Activated T-cell treated with anti-CD3 and anti-CD28 coated beads for 24 hours (primary cell): ENCODE results near the gene TPM4.
"Not testable (repeated sequence)": the region's sequence is repeated elsewhere in the genome, so short reads cannot be mapped to it uniquely, and the experiment has no call there.

Experiments
- DNase-seq: peaks from one replicate; pipeline ENCODE4 v3.0.0-alpha.2; 2020; ENCODE audit warnings: low read depth

TPM4 gene

DNA sequence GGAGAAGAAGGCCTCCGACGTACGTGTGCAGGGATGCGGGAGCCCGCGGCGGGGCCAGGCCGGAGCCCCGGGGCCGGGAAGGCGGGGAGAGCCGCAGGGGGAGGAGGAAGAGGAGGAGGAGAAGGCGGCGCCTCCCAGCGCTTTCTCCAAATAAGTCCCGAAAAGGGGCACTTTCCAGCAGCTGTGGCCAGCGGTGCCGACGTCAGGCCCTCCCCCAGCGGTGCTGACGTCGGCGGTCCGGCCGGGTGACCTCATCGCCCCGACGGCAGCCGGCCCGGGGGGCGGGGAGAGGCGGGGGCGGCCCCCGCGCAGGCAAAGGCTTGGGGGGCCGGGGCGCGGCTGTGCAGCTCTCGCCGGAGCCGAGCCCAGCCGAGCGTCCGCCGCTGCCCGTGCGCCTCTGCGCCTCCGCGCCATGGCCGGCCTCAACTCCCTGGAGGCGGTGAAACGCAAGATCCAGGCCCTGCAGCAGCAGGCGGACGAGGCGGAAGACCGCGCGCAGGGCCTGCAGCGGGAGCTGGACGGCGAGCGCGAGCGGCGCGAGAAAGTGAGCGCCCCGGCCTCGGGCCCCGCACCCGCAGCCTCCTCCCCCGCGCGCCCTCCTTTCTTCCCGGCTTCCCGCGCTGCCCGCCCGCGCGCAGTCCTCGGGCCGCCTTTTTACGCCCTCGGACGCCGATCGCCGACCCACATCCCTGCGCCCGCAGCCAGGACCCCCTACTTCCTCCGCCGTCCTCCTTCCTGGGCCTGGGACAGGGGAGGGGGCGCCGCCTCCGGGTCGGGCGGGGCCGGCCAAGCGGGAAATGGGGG is at the start of gene TPM4:
TSS of gene TPM4 (plus strand) at position 342 of the 804 bp plus-strand sequence. CDS start at position 413, 71 bp downstream.
- peak; percentile 80 for DNase-seq

DNA sequence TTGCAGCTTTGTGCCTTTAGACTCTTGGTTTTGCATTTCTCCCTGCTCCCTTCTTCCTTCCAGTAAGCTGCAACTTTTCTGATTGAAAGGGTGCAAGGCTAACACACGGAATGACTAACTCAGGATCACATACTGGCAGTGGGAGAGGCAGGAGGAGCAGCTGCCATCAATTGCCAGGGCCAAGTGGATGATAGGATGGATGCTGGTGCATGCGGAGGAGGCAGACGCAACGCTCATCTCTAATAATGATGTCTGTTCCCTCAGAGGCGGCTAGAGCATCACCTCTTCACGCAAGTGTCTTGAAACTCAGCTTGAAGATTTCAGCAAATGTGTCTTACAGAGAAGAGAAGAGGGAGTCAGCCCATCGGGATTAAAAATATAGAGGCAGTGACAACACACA is 49.5 kb upstream of the TPM4 start:
- no peak for DNase-seq

DNA sequence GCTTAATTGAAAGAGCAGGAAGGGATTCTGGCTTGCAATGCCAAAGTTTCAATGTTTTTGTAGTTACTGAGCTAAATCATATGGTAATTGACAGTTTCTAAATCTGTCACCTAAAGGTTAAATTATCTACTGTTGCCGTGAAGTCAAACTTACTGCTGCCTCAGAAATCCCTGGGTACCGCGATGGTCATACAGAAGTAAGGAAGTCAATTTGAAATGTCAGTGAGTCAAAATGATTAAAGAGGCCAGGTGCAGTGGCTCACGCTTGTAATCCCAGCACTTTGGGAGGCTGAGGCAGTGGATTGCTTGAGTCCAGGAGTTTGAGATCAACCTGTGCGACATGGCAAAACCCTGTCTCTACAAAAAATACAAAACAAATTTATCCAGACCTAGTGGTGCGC is 48.8 kb upstream of the TPM4 start:
- DNase-seq, result no peak

DNA sequence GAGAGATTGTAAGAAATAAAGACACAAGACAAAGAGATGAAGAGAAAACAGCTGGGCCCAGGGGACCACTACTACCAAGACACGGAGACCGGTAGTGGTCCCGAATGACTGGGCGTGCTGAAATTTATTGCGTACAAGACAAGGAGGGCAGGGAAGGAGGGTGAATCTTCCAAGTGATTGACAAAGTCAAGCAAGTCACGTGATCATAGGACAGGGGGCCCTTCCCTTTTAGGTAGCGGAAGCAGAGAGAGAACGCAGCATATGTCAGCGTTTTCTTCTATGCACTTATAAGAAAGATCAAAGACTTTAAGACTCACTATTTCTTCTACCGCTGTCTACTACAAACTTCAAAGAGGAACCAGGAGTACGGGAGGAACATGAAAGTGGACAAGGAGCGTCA is 46.1 kb upstream of the TPM4 start:
- not testable (repeated sequence) for DNase-seq

DNA sequence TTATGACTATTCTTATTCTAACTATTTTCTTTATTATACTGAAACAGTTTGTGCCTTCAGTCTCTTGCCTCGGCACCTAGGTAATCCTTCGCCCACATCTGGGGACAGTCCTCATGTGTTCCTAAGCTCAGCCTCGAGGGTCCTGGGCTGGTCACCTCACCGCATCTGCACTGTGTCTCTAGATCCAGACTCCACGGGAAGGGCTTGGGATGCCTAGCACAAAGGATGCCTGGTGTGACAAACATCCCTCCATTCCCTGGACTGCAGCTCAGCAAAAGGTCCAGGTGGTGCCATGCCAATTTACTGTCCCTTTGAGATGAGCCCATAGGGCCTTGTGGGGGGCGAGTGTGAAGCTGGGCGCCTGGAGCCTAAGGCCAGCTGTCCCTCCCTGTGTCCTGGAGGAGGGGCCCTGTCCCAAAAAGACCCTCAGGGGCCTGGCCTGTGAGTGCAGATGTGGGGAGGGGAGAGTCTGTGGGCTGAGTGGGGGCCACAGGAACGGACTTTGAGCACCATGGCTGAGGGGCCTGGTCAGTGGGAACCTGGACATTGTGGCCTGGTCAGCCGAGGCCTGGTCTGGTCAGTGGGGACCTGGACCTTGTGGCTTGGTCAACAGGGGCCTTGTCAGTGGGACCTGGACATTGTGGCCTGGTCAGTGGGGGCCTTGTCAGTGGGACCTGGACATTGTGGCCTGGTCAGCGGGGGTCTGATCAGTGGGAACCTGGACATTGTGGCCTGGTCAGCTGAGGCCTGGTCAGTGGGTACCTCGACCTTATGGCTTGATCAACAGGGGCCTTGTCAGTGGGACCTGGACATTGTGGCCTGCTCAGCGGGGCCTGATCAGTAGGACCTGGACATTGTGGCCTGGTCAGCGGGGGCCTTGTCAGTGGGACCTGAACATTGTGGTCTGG is 45.1 kb upstream of the TPM4 start:
- DNase-seq, result no peak

DNA sequence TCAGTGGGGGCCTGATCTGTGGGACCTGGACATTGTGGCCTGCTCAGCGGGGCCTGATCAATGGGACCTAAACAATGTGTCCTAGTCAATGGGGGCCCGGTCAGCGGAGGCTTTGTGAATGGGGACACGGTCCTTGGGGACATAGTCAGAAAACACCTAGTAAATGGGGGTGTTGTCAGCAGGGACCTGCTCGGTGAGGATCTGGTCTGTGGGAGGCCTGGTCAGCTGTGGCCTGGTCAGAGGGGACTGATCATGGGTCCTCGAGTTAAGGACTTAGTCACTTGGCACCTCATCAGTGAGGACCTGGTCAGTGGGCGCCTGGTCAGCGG is 44.5 kb upstream of the TPM4 start:
- no peak for DNase-seq

DNA sequence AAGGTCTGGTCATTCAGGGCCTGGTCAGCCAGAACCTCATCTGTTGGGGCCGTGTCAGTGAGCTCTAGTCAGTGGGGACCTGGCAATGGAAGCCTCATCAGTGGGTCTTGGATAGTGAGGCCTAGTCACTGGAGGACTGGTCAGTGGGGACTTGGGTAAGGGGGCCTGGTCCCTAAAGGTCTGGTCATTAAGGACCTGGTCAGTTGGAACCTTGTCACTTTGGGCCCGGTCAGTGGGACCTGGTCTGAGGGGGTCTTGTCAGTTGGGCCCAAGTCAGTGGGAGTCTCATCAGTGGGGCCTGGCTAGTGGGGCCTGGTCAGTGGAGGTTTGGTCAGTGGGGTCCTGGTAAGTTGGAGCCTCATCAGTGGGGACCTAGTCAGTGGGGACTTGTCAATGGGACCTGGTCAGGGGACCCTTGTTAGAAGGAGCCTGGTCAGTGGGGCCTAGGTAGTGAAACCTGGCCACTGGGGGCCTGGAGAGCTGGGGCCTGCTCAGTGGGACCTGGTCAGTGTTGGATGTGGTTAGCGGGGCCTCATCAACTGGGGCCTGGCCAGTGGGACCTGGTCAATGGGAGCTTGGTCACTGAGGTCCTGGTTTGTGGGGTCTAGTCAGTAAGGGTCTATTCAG is 43.7 kb upstream of the TPM4 start:
- DNase-seq, result no peak

DNA sequence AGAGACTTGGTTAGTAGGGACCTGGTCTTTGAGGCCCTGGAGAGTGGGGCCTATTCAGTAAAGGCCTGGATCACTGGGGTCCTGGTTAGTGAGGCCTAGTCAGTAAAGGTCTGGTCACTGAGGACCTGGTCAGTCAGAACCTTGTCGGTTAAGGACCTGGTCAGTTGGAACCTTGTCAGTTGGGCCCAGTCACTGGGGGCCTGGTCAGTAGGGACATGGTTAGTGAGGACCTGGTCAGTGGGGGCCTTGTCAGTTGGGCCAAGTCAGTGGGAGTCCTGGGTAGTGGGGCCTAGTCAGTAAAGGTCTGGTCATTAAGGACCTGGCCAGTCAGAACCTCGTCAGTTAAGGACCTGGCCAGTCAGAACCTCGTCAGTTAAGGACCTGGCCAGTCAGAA is 43.2 kb upstream of the TPM4 start:
- no peak for DNase-seq

DNA sequence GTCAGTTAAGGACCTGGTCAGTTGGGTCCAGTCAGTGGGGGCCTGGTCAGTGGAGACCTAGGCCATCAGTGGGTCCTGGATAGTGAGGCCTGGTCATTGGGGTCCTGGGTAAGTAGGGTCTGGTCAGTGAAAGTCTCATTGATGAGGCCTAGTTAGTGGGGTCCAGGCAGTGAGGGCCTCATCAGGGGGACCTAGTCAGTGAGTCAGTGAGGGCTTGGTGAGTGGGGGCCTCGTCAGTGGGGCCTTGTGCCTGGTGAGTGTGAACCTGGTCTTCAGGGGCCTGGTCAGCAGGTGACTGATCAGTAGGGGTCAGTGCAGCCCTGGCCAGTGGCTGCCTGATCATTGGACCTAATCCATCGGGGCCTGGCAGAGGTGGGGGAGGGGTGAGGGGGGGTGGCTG is 42.6 kb upstream of the TPM4 start:
- DNase-seq, result no peak

DNA sequence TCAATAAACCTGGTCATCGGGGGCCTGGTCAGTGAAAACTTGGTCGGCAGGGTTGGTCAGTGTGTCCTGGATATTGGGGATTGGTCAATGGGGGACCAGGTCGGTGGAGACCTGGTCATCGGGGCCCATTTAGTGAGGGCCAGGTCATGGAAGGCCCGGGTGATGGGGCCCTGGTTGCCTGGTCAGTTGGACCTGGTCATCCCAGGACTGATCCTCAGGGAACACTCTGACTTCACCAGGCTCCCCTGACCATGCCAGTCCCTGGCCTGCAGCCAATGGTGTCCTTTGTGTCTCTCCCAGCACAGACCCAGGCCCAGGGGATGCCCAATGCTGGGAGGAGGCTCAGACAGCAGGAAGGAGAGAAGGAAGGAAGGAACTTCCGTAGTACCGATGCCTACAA is 42.1 kb upstream of the TPM4 start:
- DNase-seq, result no peak

DNA sequence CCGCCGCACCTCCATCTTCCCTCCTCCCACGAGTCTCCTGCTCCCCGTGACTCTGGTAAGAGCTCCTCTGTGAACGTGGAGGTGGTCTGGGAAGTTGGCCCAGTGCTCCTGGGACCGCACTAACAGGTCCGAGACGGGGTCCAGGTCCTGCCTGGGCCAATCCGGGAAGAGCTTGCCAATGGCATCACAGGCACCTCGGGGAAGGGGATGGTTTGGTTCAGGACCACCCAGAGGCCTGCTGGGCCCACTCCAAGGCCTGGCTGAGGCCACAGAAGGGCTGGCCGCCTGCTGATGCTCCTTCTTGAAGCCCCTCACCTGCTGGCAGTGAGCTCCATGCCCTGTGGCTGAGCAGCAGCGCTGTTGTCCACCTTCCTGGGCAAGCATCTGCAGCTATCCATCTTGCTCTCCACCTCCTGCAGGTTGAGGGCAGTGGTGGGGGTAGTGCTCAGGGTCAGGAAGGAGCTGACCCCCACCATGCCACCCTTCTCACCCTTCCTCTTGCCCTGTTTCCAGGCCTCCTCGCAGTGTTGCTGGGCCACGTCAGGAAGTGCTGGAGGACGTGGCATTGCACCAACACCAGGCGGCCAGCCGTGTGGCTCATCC is 41.2 kb upstream of the TPM4 start:
- DNase-seq, result no peak

DNA sequence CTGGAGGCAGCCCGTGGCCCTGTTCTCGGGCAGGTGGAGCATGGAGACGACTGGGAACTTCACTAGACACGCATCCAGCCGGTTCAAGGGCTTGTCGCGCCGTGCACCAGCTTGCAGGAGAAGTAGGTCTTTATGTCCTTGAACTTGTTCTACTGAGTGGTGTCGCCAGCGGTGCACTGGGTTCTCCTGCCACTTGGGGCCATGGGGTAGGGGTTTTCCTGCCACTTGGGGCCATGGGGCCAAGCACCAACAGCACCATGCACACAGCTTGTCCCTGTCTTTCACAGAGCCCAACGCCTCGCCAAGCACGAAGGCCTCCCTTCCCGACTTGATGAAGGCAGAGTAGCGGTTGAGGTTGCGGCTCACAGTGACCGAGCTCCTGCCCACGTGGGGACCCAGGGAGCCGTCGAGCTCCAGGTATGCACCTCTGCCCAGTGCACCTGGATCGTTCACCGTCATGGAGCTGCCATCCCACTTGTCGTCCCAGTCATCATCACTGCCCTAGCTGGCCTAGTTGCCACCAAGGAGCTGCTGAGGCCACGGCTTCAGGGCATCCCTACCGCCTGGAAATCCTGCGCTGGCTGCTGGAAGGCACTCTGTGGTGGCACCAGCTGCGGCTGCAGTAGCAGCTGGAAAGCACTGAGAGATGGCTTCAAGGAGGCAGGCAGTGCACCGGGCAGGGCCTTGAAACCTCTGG is 40.5 kb upstream of the TPM4 start:
- DNase-seq, result no peak

DNA sequence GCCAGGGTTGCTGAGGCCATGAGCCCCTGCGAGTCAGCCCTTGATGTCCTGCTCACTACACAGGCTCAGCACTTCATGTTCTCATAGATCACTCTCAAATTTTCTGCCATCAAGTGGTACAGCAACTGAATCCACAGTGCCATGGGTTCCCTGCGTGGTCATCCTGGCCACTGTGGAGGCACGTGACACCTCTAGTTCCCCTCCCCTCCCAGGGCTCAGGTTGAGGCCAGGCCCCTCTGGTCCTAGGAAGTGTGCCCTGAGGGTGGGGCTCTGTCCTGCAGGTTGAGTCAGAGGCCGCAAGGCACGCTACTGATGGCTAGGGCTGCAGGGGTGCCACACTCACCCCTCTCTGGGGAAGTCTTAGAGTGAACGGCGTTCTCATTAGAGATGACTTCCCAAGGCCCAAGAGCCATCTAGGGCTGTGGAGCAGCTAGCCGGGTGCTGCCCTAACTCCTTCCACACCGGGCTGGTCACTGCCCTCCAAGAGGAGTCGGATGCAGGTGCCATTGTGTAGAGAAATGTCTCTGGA is 39.8 kb upstream of the TPM4 start:
- DNase-seq, result no peak

DNA sequence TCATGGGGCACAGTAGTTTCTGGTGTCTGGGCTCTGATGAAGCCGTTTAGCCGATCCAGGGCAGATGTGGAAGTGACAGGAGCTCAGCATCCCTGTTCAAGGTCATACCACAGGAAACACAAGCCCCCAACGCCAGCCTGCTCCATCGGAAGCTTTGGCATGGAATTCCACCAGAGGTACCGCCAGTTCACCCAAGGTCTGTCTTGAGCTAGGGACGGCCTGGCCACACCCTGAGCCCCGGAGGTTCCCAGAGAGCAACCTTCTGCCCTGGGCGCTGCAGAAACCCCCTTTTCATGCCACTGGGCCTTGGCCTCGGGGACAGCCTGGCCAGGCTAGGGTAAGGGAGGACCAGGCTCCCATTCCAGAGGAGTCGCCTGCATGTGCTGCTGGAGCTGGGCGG is 39.4 kb upstream of the TPM4 start:
- no peak for DNase-seq

DNA sequence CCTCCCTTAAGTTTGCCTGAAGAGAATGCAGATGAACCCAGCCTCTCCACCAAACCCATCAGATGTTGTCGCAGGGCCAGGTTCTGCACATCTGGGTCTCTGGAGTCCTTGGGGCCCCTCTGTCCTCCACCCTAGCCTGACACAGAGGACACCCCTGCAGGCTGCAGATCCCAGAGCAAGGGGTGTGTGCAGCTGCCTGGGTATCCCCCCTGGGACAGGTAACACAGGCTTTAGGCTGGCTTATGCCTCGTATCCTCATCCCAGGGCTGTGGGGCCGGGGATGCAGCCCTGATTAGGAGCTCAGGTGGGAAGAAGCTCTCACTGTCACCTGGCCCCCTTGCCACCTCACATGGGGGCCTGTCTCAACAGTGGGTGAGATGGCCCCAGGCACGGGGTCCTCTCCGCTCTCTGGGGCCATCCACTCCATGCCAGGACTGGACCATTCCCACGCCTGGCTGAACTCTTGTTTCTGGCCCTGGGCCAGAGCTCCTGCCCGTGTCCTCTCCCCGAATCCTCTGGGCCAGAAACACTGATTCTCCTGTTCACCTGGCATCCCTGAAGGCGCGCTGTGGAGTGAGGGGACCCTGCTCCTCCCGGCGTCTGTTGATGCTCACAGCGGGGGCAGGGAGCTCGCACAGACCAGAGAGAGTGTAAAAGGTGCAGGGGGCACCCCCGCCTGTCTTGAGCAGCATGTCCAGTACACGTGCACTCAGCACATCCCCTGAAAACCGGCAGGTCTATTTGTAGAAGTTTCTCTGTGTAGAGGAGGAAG is 38.7 kb upstream of the TPM4 start:
- DNase-seq, result no peak

DNA sequence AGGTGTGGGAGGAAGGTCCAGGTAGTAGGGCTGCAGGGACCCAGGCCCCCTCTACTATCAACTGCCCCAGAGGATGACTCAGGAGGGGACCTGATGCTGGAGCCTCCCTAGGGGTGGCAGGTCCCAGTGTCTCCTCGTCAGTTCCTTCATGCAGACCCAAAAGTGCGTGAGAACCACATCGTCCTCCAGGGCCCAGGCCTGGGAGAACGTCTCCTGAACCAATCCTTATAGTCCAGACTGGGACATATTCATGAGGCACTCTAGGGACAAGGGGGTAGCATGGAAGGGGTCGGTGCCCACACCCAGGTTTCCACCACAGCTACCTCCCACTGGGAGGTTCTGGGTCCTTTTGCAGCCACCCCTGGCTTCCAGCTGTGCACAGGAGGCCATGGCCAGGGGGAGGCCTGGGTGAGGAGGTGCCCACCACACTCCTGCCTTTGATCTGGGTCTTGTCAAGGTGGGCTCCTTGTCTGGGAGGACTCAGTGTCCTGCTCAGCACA is 38.0 kb upstream of the TPM4 start:
- DNase-seq, result no peak

DNA sequence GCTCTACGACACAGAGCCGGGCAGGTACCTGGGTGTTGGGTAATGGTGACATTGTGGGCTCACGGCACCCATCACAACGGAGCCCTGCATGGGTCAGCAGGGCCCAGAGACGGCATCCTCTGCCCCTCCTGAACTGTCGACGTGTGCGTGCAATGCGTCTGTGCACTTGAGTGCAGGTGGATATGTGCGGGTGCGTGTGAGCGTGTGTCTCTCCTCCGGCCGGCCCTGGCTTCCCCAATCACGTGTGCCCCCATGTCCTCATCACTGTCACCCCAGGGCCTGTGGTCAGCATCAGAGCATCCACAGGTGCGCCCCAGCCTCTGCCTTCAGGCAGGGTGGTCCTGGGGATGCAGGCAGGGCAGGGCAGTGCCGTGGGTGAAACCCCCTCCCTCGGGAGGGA is 37.2 kb upstream of the TPM4 start:
- no peak for DNase-seq

DNA sequence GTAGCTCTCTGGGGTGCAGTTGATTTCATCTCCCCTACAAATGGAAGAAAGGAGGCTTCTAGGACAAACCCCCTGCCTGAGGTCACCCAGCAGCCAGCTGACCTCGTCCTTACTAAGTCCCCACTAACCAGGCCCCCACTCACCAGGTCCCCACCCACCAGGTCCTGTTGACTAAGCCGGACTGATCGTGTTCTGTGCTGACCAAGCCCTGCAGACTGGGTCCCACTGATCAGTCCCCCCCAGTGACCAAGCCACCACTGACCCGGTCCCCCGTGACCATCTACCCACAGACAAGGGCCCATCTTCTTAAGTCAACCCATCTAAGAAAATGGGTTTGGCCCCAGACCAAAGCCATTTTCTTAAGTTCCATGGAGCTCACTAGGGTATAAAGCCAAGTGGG is 36.8 kb upstream of the TPM4 start:
- no peak for DNase-seq

DNA sequence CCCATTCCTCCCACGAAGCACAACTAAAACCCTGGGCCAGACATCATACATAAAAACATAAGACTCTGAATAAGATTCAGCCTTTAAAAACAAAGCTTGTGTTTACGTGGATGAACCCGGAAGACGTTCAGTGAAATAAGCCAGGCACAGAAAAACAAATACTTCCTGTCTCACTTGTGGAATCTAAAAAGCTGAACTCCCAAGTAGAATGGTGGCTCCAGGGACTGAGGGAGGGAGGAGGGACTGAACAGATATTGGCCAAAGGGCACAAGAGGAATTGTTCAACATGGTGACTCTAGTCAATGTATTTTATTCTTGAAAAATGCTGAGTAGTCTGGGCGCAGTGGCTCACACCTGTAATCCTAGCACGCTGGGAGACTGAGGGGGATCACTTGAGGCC is 35.7 kb upstream of the TPM4 start:
- DNase-seq, result no peak

DNA sequence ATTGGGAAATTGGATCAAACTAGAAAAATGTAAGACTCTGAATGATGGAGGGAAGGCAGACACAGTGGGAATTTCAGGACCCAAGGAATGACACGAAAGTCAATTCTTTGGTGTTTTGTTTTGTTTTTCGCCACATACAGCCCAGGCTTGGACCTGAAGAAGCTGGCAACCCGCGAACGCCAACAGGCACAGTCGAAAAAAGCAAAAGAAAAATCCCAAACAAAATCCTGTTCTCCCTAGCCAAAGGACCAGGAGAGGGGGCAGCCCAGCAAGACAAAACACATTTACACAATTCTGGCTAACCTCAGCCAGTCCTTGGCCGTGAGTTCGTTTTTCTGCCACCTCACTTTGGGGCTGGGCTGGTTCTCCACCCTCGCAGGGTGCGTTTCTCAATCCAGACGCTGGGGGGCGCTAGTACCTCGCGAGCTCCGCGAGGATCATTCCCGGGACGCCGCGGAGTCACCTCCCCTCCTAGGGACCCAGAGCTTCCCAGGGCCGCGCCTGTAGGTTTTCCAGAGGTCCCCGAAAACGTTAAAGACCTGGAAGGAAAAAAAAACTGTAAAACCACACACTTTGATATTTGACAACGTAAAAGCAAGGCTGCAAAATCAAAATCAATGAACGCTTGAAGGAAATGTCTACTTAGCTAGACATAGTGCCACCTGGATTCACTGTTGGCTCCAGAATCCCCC is 34.9 kb upstream of the TPM4 start:
- peak; percentile 70 for DNase-seq
